Esophagus mucosa (tissue), 1 donor: ENCODE data around the gene JAKMIP1. TPM values are rescaled to one million over a fixed set of nuclear protein-coding genes. Genes with fewer than 3 reads are reported as not detected.

Experiments
- ATAC-seq: fragments of 200-7000 bp; cut with Tn5 transposase; one replicate; pipeline ENCODE4 v1.9.1; 2020
- total RNA-seq: library from RNA; stranded (reverse); gene quantifications from one replicate; pipeline ENCODE4 v1.2.4, GENCODE V29; 2023
- donor health status: DM: yes; HTN: yes; CAD: no.

JAKMIP1 gene
- total RNA-seq, result not detected

GRCh38 chr4:6200011-6200921 lies at the start of gene JAKMIP1:
Gene JAKMIP1, minus strand, starts transcription at chr4:6200549. Its CDS starts 87,699 bp downstream, at chr4:6112850.
- ATAC-seq, result peak; percentile 64

- no peak for ATAC-seq
These were observed 48.0 kb upstream of the JAKMIP1 start for GRCh38 chr4:6248394-6248793.

GRCh38 chr4:6246170-6246634 lies 45.9 kb upstream of the JAKMIP1 start:
- no peak for ATAC-seq

GRCh38 chr4:6245246-6246169 lies 45.2 kb upstream of the JAKMIP1 start:
- ATAC-seq, result no peak

DNA sequence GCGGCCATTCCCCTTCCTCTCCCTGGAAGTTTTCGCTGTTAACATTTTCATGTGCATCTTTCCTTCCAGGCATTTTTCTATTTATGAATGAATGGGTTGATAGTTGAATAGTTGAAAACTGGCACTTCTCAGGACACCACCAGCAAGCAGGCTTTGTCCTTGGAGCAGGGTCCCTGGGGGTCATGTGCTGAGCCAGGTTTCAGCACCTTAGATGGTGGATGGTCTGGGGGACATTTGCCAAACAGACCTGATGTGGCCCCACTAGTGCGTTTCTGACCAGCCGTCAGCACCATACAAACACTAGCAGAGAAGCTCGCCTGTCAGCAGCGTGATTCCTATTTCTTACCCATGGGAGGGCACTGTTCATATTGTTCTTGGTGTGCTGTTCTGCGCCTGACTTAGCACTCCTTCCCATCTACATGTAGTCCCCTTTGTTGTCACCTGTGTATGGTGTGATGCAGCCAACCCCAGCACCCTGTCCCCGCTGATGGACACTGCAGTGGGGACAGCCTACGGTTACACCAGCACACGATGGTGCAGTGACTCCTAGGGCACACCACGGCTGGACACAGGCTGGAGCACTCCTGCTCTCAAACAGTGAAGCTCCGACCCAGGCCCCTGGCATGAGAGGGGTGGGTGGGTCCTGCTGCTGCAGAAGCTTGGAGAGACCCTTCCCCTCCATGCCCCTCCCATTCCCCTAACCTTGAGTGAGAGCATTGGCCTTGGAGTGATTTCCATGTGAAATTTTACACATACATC lies 42.1 kb upstream of the JAKMIP1 start:
- no peak for ATAC-seq

DNA sequence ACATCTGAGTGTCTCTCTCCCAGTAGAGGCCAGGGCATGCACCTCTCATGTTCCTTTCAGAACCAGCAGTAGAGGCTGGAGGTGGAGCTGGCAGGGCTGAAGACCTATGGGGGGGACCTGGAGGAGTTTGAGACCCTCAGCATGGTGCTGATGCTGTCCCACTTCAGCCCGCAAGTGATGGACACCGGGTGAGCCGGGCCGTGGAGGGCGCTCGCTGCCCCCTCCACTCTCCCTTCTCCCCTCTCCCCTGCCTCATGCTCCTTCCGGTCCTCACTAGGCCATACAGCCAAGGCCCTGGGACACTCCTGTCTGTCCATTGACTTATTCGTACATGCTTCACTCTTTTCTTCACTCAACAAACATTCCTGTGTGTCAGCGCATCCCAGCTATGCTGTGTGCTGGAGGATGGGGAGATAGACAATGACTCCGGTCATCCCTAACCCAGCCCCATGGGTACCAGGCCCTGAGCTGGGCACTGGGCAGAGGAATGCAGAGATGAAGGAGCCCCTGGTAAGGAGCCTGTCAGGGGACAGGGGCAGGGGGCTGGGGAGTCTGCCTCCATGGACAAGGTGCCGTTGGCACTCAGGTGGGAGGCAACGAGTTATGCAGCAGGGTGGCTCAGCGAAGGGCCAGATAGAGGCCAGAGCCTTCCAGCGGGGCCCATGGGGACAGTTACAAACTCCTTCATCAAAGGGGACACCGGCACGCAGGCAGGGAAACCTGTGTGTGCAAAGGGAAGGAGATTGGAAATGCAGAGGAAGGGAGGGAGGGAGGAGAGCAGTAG lies 40.9 kb upstream of the JAKMIP1 start:
- no peak for ATAC-seq

DNA sequence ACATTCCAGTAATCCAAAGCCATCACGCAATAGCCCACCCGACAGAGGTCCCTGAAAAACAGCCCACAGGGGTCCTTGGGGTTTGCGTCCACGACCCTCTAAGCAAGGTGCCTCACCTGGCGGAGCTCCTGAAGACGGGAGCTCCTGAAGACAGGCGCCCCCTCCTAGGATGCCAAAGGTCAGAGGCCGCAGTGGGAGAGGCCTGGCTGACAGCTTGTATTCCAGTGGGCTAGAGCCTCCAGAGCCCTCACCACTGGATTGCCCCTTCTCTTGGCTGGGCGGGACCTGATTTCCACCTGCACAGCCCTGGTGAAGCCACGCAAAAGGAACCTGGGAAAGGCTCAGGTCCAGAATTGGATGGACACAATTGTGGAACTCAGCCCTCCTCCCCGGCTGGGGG lies 39.6 kb upstream of the JAKMIP1 start:
- no peak for ATAC-seq

- no peak for ATAC-seq
These were observed 39.1 kb upstream of the JAKMIP1 start for GRCh38 chr4:6239486-6239885.

- ATAC-seq, result no peak
These were observed 36.6 kb upstream of the JAKMIP1 start for GRCh38 chr4:6236816-6237390.

GRCh38 chr4:6235901-6236640 lies 35.7 kb upstream of the JAKMIP1 start:
- ATAC-seq, result no peak

DNA sequence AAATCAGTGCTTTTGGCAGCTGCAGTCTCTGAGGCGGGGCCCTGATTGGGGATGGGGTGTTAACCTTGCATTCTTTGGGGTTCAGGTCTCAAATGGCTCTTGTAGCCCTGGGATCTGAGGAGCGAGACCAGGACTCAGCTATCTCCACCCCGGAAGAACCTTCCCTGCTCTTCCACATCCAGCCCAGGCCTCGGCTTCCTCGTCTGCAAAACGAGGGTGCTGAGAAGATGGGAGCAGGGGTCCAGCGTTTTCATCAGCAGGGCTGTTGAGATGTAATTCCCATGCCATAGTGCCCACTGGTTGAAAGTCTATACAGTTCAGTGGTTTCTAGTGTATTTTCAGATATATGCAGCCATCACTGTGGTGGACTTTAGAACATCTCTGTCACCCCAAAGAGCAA lies 34.7 kb upstream of the JAKMIP1 start:
- ATAC-seq, result no peak

- no peak for ATAC-seq
These were observed 33.6 kb upstream of the JAKMIP1 start for GRCh38 chr4:6233929-6234328.

DNA sequence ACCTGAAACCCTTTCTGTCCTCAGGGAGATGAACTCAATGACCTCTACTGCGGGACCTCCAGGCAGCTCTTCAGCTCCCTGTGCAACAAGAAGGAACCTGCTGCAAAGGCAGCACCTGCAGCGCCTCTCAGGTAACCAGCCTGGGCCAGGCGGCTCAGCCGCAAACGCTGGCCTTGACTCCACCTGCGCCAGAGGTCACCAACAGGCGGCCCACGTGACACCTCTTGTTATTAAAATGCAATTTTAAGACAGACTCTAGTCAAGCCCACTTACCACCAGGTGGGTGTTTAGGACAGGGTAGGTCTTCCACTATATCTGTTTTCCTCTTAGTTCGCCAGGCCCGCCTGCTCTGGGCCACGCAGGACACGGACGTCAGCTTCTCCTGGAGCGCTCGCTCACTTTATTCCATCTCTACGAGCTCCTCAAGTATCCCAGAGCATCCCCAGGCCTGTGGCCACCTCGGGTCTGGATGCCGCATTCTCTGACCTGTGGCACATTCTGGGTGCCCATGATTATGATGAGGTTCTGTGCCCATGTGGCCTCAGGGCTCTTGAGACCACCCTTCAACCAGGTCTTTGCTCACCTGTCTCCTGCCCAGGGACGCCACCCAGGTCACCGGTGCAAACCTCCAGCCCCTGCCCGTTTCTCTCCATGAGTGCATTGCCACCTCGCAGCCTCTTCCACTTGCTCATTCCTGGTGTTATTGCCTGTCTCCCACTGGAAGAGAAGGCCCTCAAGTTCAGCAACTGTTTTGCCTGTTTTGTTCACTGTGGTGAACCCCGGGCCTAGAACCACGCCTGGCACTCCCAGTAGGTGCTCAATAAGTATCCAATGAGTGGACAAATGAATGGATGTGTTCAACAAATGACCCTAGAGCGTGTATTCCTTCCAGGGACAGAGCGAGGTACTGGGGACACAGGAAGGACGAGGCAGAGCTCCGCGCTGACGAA lies 32.8 kb upstream of the JAKMIP1 start:
- no peak for ATAC-seq

DNA sequence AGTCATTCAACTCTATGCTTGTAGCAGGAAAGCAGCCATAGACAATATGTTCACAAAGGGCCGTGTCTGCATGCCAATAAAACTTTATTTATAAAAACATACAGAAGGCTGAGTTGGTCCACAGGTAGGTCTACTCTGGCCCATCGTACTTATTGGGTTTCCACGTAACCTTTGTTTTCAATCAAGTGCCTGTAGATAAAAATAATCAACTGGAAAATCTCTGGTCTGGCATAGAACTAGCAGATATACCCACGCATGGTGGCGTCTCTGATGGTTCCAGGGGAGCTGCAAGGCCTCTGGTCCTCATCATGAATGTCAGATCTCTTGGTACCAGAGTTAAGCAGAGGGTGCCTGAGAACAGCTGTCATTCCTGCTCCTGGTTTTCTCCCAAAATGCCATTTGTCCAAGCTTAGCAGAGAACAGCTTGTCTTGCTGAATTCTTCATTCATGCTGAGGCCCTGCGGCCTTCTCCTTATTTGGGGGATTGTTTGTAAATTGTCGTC lies 31.4 kb upstream of the JAKMIP1 start:
- no peak for ATAC-seq

DNA sequence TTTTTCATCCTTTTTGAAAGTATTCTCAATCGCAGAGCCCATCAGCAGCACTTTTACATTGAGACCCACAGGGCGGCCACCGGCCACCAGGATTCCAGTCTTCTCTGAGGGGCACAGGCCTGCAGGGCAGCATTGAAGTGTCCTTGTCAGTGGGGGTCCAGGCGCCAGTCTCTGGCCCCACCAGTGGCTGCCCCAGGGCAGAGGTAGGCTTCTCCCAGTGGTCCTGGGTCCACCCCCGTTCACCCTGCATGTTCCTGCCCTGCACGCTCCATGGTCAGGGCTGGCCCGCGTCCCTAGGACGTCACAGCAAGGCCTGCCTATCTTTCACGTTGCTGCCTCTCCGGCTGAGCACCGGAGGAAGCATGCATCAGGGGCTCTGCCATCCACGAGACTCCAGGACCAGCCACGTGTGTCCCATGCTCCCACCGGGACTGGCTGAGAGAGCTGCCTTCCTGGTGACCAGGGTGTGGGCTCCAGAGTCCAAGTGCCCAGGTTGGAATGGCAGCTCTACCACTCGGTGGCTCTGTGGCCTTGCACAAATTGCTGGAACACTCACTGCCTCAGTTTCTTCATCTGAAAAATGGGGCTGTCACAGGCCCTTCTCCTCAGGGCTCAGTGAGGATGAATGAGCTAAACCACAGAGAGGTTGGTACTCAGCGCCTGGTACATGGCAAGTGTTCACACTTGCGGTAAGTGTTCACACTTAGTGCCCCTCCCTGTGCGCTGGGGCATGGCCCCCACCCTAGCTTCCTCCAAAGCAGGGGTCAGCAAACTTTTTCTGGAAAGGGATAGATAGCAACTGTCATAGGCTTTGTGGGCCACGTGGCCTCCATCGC lies 30.7 kb upstream of the JAKMIP1 start:
- ATAC-seq, result no peak

DNA sequence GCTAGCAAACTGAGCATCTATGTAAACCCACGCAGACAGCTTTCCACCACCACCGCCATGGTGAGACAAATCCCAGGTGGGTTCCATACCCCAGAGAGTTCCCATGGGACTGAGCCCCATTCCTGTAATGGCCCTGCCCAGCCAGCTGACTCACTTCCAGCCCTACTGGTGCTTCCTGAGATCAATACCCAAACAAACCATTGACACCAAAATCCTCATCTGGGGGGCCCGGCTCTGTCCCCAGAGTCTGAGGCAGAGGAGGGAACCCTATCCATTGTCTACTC lies 30.1 kb upstream of the JAKMIP1 start:
- no peak for ATAC-seq

- ATAC-seq, result no peak
These were observed 29.5 kb upstream of the JAKMIP1 start for GRCh38 chr4:6229671-6230501.

DNA sequence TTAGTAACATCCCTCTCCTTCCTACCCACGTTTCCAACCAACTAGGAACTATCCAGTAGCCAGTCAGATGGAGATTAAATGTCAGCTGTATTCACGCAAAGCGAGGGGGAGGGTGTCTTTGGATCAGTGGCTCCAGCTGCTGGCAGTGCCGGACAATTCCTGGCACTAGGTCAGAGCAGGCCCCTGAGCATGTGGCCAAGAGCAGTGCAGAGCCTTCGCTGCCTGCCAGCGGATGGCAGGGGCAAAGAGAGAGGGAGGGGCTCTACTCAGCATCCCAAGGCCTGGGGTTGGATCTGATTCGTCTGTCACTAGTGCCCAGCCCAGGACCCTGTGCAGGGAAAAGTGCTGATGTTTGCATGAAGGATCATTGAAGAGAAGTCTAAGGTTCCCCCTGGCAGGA lies 28.7 kb upstream of the JAKMIP1 start:
- no peak for ATAC-seq
